Measurements from ENCODE around the gene EIF1. TPM values are rescaled to one million over a fixed set of nuclear protein-coding genes. Genes with fewer than 3 reads are reported as not detected.

EIF1 gene
- total RNA-seq, 1 donor from 2014 or later, result 843 TPM

GRCh38 chr17:41737680-41738023 lies 49.0 kb downstream of the EIF1 start:
- H3K27ac Mint-ChIP-seq, result no peak overlapping the region
- H3K9me3 Mint-ChIP-seq, result no peaks in the 10 kb centered on the region
- no peak for TF ChIP-seq CTCF (IDR thresholded peaks at IDR 0.05)
- peaks cover 23% of the 10 kb centered on the region for H3K27me3 Mint-ChIP-seq
- H3K36me3 Mint-ChIP-seq (ENCODE audit: low read depth), result no peaks in the 10 kb centered on the region
- no peak overlapping the region for H3K4me3 Mint-ChIP-seq
- DNase-seq (no peak), ATAC-seq (ENCODE audit: low read depth) (peak; percentile 8)
- intact Hi-C loops (cut with micrococcal nuclease), result loop anchor here (1.0 to 10.0 kb wide), 6 partner anchors 49 to 379 kb away; partner anchors contain the start of genes JUP, KLHL11 and P3H4
- peaks cover 11% of the 10 kb centered on the region for H3K4me1 Mint-ChIP-seq
- ChIA-PET CTCF (interaction anchor here (1.3 to 4.3 kb wide), 5 partner anchors 49 to 73 kb away, joined by 5 to 54 read pairs (median 7); partner anchors contain the start of genes JUP and P3H4), POLR2A (interaction anchor here (1.0 to 1.1 kb wide), 2 partner anchors 49 to 64 kb away, joined by 3 to 5 read pairs; partner anchors contain the start of gene EIF1)

GRCh38 chr17:41738077-41738800 lies 49.6 kb downstream of the EIF1 start:
- CTCF ChIA-PET, result interaction anchor here (0.9 to 4.3 kb wide), 6 partner anchors 48 to 73 kb away, joined by 5 to 54 read pairs (median 7); partner anchors contain the start of genes JUP and P3H4
- peaks cover 22% of the 10 kb centered on the region for H3K27me3 Mint-ChIP-seq
- H3K36me3 Mint-ChIP-seq (ENCODE audit: low read depth), result no peaks in the 10 kb centered on the region
- POLR2A ChIA-PET, result interaction anchor here (1.0 to 1.1 kb wide), 2 partner anchors 50 to 63 kb away, joined by 3 to 5 read pairs; partner anchors contain the start of gene EIF1
- H3K9me3 Mint-ChIP-seq, result no peaks in the 10 kb centered on the region
- H3K4me3 Mint-ChIP-seq, result no peak overlapping the region
- DNase-seq (peak; percentile 77), ATAC-seq (ENCODE audit: low read depth) (peak; percentile 96)
- peaks cover 11% of the 10 kb centered on the region for H3K4me1 Mint-ChIP-seq
- peak; percentile 94 for TF ChIP-seq CTCF (IDR thresholded peaks at IDR 0.05)
- intact Hi-C loops (cut with micrococcal nuclease), result loop anchor here (1.0 to 10.0 kb wide), 6 partner anchors 48 to 378 kb away; partner anchors contain the start of genes JUP, KLHL11 and P3H4
- H3K27ac Mint-ChIP-seq, result no peak overlapping the region

- no peak for DNase-seq
- Mint-ChIP-seq H3K9me3 (no peaks in the 10 kb centered on the region), H3K4me1 (peaks cover 8% of the 10 kb centered on the region), H3K27ac (no peak overlapping the region), H3K36me3 (ENCODE audit: low read depth) (no peaks in the 10 kb centered on the region), H3K4me3 (no peak overlapping the region), H3K27me3 (peaks cover 19% of the 10 kb centered on the region)
- CTCF ChIA-PET, result interaction anchor here (0.9 kb wide), 1 partner anchor 61 kb away, joined by 6 read pairs; no protein-coding TSS in a partner anchor
- no peak for ATAC-seq (ENCODE audit: low read depth)
- no peak for TF ChIP-seq CTCF (IDR thresholded peaks at IDR 0.05)
- intact Hi-C loops (cut with micrococcal nuclease), result loop anchor here (1.0 to 10.0 kb wide), 6 partner anchors 48 to 378 kb away; partner anchors contain the start of genes JUP, KLHL11 and P3H4
- POLR2A ChIA-PET, result no interaction called here
These were observed 50.1 kb downstream of the EIF1 start for GRCh38 chr17:41738801-41739112.

- no peak for DNase-seq
- no peak for ATAC-seq (ENCODE audit: low read depth)
- ChIA-PET POLR2A (no interaction called here), CTCF (no interaction called here)
- Mint-ChIP-seq H3K4me3 (no peak overlapping the region), H3K36me3 (ENCODE audit: low read depth) (no peaks in the 10 kb centered on the region), H3K27ac (no peak overlapping the region), H3K27me3 (peaks cover 17% of the 10 kb centered on the region), H3K4me1 (peaks cover 4% of the 10 kb centered on the region), H3K9me3 (no peaks in the 10 kb centered on the region)
- intact Hi-C loops (cut with micrococcal nuclease), result loop anchor here (2.0 to 10.0 kb wide), 2 partner anchors 71 to 125 kb away; partner anchors contain the start of genes KLHL11 and P3H4
- no peak for TF ChIP-seq CTCF (IDR thresholded peaks at IDR 0.05)
These were observed 51.1 kb downstream of the EIF1 start for GRCh38 chr17:41739661-41740352.

GRCh38 chr17:41740506-41740905 lies 51.8 kb downstream of the EIF1 start:
- ChIA-PET POLR2A (no interaction called here), CTCF (no interaction called here)
- no peak for DNase-seq

More at GRCh38 chr17:41740506-41740905, 51.8 kb downstream of the EIF1 start:
- Mint-ChIP-seq H3K27me3 (peaks cover 15% of the 10 kb centered on the region), H3K4me3 (no peak overlapping the region), H3K4me1 (no peaks in the 10 kb centered on the region), H3K9me3 (no peaks in the 10 kb centered on the region), H3K27ac (no peak overlapping the region), H3K36me3 (ENCODE audit: low read depth) (no peaks in the 10 kb centered on the region)
- intact Hi-C loops (cut with micrococcal nuclease), result no loop called here
- TF ChIP-seq CTCF (IDR thresholded peaks at IDR 0.05), result no peak
- no peak for ATAC-seq (ENCODE audit: low read depth)
